ENCODE results near the gene BNC2.

The BNC2 gene

GRCh38 chr9:16396389-16396788, 474.1 kb downstream of the BNC2 start:
- H3K4me1 ChIP-seq (ENCODE audit: insufficient read depth, low read length, severe bottlenecking), result no peaks in the 10 kb centered on the region
- H3K9me3 ChIP-seq (ENCODE audit: low read length), result no peaks in the 10 kb centered on the region
- H3K27me3 ChIP-seq (ENCODE audit: insufficient read depth, low read length), result no peaks in the 10 kb centered on the region
- H4K20me1 ChIP-seq (ENCODE audit: insufficient read depth, low read length), result no peaks in the 10 kb centered on the region
- TF ChIP-seq EZH2 (IDR thresholded peaks at IDR 0.05; ENCODE audit: borderline replicate concordance, low read length) (no peak), CTCF (IDR thresholded peaks at IDR 0.05; ENCODE audit: low read length) (no peak)
- no peaks in the 10 kb centered on the region for H3K36me3 ChIP-seq (ENCODE audit: insufficient read depth, low read length)
- H2AFZ ChIP-seq (ENCODE audit: low read length), result no peak overlapping the region
- H3K79me2 ChIP-seq (ENCODE audit: insufficient read depth, low read length), result no peaks in the 10 kb centered on the region
- no peak overlapping the region for H3K4me3 ChIP-seq (ENCODE audit: low read depth, low read length, poor library complexity, severe bottlenecking)
- no peaks in the 10 kb centered on the region for H3K9me2 ChIP-seq (ENCODE audit: low read depth, low read length)
- H3K4me2 ChIP-seq (ENCODE audit: low read length), result no peak overlapping the region
- H3K9ac ChIP-seq (ENCODE audit: low read length), result no peak overlapping the region
- no peak overlapping the region for H3K27ac ChIP-seq (ENCODE audit: low read depth, low read length, poor library complexity, severe bottlenecking)
- no peaks in the 10 kb centered on the region for H3F3A ChIP-seq (ENCODE audit: insufficient read depth, low read length)

GRCh38 chr9:16391369-16391768, 479.1 kb downstream of the BNC2 start:
- H3K79me2 ChIP-seq (ENCODE audit: insufficient read depth, low read length), result no peaks in the 10 kb centered on the region
- H3K9me2 ChIP-seq (ENCODE audit: low read depth, low read length), result no peaks in the 10 kb centered on the region
- no peak for TF ChIP-seq EZH2 (IDR thresholded peaks at IDR 0.05; ENCODE audit: borderline replicate concordance, low read length)
- TF ChIP-seq CTCF (IDR thresholded peaks at IDR 0.05; ENCODE audit: low read length), result no peak
- H3K9ac ChIP-seq (ENCODE audit: low read length), result no peak overlapping the region
- no peaks in the 10 kb centered on the region for H3K9me3 ChIP-seq (ENCODE audit: low read length)
- H3K27me3 ChIP-seq (ENCODE audit: insufficient read depth, low read length), result no peaks in the 10 kb centered on the region
- H3F3A ChIP-seq (ENCODE audit: insufficient read depth, low read length), result no peaks in the 10 kb centered on the region
- no peak overlapping the region for H3K27ac ChIP-seq (ENCODE audit: low read depth, low read length, poor library complexity, severe bottlenecking)
- no peak overlapping the region for H3K4me2 ChIP-seq (ENCODE audit: low read length)
- no peak overlapping the region for H3K4me3 ChIP-seq (ENCODE audit: low read depth, low read length, poor library complexity, severe bottlenecking)
- no peaks in the 10 kb centered on the region for H3K36me3 ChIP-seq (ENCODE audit: insufficient read depth, low read length)
- no peaks in the 10 kb centered on the region for H4K20me1 ChIP-seq (ENCODE audit: insufficient read depth, low read length)
- no peak overlapping the region for H2AFZ ChIP-seq (ENCODE audit: low read length)
- H3K4me1 ChIP-seq (ENCODE audit: insufficient read depth, low read length, severe bottlenecking), result no peaks in the 10 kb centered on the region

GRCh38 chr9:16387382-16387781, 483.1 kb downstream of the BNC2 start:
- Histone ChIP-seq H3K27me3 (ENCODE audit: insufficient read depth, low read length) (no peaks in the 10 kb centered on the region), H3K27ac (ENCODE audit: low read depth, low read length, poor library complexity, severe bottlenecking) (no peak overlapping the region), H3F3A (ENCODE audit: insufficient read depth, low read length) (no peaks in the 10 kb centered on the region), H3K4me3 (ENCODE audit: low read depth, low read length, poor library complexity, severe bottlenecking) (no peak overlapping the region), H3K36me3 (ENCODE audit: insufficient read depth, low read length) (no peaks in the 10 kb centered on the region), H4K20me1 (ENCODE audit: insufficient read depth, low read length) (no peaks in the 10 kb centered on the region), H3K9ac (ENCODE audit: low read length) (no peak overlapping the region), H3K9me2 (ENCODE audit: low read depth, low read length) (no peaks in the 10 kb centered on the region), H3K9me3 (ENCODE audit: low read length) (0 out of 2 replicates have a peak, but pooled peaks cover 2% of the 10 kb centered on the region), H3K79me2 (ENCODE audit: insufficient read depth, low read length) (no peaks in the 10 kb centered on the region), H3K4me1 (ENCODE audit: insufficient read depth, low read length, severe bottlenecking) (no peaks in the 10 kb centered on the region), H2AFZ (ENCODE audit: low read length) (no peak overlapping the region), H3K4me2 (ENCODE audit: low read length) (no peak overlapping the region)
- TF ChIP-seq CTCF (IDR thresholded peaks at IDR 0.05; ENCODE audit: low read length) (no peak), EZH2 (IDR thresholded peaks at IDR 0.05; ENCODE audit: borderline replicate concordance, low read length) (no peak)
